Liver (tissue), 3 donors: Measurements from ENCODE around the gene C10orf67.

Experiments used
- CTCF ChIP-seq: fragments of 150-350 bp; IDR thresholded peaks from 2 replicates; pipeline ENCODE4 v1.5.1; 2017; ENCODE audit warnings: improper control_type of control experiment, low read depth, low read length; ENCODE audit not compliant: missing input control
- RAD21 ChIP-seq, 2 donors: IDR thresholded peaks; 2 replicates each; pipeline ENCODE4 v1.6.1; 2016; ENCODE audit warnings: antibody characterized with exemption in 2 of 2, mild to moderate bottlenecking in 2 of 2
- ZBTB33 ChIP-seq: IDR thresholded peaks from 2 replicates; pipeline ENCODE4 v1.6.1; 2016; ENCODE audit warnings: antibody characterized with exemption
- donor health status: healthy.
- donor health status: healthy.

GRCh38 chr10:23190872-23191763 is 153.5 kb downstream of the C10orf67 start:
- TF ChIP-seq CTCF, result no peak
- TF ChIP-seq ZBTB33, result no peak
- no peak for TF ChIP-seq RAD21 (IDR thresholded peaks at IDR 0.05)
